GM10847 (cell line): ENCODE results near the gene HELB.

Experiments
- POLR2A ChIP-seq: IDR thresholded peaks from 2 replicates; pipeline ENCODE4 v1.6.1; 2011; ENCODE audit not compliant: insufficient read length; ENCODE audit errors: extremely low read depth

The HELB gene

GRCh38 chr12:66301944-66302826 is at the start of gene HELB:
Gene HELB (plus strand): TSS chr12:66302493. CDS start chr12:66302604, 111 bp downstream.
- peak; percentile 55 for TF ChIP-seq POLR2A

GRCh38 chr12:66252771-66253170 is 49.5 kb upstream of the HELB start:
- TF ChIP-seq POLR2A: no peak

- no peak for TF ChIP-seq POLR2A
Measured at GRCh38 chr12:66255737-66256136, 46.6 kb upstream of the HELB start.

- no peak for TF ChIP-seq POLR2A
Measured at GRCh38 chr12:66258011-66258410, 44.3 kb upstream of the HELB start.

GRCh38 chr12:66262737-66263136 is 39.6 kb upstream of the HELB start:
- TF ChIP-seq POLR2A: no peak

- TF ChIP-seq POLR2A: no peak
Measured at GRCh38 chr12:66268562-66268961, 33.7 kb upstream of the HELB start.

- TF ChIP-seq POLR2A: no peak
Measured at GRCh38 chr12:66269142-66269541, 33.2 kb upstream of the HELB start.

GRCh38 chr12:66269757-66270383 is 32.4 kb upstream of the HELB start:
- no peak for TF ChIP-seq POLR2A

GRCh38 chr12:66270613-66271012 is 31.7 kb upstream of the HELB start:
- no peak for TF ChIP-seq POLR2A

GRCh38 chr12:66272650-66273049 is 29.6 kb upstream of the HELB start:
- TF ChIP-seq POLR2A: no peak

GRCh38 chr12:66273147-66273546 is 29.1 kb upstream of the HELB start:
- no peak for TF ChIP-seq POLR2A

GRCh38 chr12:66275040-66275439 is 27.3 kb upstream of the HELB start:
- no peak for TF ChIP-seq POLR2A

GRCh38 chr12:66279123-66279712 is 23.1 kb upstream of the HELB start:
- TF ChIP-seq POLR2A: no peak

GRCh38 chr12:66280561-66280960 is 21.7 kb upstream of the HELB start:
- no peak for TF ChIP-seq POLR2A

- TF ChIP-seq POLR2A: no peak
Measured at GRCh38 chr12:66282244-66282643, 20.0 kb upstream of the HELB start.

- no peak for TF ChIP-seq POLR2A
Measured at GRCh38 chr12:66287275-66287674, 15.0 kb upstream of the HELB start.
